ENCODE results near the gene THSD1.

The THSD1 gene, protein sequence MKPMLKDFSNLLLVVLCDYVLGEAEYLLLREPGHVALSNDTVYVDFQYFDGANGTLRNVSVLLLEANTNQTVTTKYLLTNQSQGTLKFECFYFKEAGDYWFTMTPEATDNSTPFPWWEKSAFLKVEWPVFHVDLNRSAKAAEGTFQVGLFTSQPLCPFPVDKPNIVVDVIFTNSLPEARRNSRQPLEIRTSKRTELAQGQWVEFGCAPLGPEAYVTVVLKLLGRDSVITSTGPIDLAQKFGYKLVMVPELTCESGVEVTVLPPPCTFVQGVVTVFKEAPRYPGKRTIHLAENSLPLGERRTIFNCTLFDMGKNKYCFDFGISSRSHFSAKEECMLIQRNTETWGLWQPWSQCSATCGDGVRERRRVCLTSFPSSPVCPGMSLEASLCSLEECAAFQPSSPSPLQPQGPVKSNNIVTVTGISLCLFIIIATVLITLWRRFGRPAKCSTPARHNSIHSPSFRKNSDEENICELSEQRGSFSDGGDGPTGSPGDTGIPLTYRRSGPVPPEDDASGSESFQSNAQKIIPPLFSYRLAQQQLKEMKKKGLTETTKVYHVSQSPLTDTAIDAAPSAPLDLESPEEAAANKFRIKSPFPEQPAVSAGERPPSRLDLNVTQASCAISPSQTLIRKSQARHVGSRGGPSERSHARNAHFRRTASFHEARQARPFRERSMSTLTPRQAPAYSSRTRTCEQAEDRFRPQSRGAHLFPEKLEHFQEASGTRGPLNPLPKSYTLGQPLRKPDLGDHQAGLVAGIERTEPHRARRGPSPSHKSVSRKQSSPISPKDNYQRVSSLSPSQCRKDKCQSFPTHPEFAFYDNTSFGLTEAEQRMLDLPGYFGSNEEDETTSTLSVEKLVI

DNA sequence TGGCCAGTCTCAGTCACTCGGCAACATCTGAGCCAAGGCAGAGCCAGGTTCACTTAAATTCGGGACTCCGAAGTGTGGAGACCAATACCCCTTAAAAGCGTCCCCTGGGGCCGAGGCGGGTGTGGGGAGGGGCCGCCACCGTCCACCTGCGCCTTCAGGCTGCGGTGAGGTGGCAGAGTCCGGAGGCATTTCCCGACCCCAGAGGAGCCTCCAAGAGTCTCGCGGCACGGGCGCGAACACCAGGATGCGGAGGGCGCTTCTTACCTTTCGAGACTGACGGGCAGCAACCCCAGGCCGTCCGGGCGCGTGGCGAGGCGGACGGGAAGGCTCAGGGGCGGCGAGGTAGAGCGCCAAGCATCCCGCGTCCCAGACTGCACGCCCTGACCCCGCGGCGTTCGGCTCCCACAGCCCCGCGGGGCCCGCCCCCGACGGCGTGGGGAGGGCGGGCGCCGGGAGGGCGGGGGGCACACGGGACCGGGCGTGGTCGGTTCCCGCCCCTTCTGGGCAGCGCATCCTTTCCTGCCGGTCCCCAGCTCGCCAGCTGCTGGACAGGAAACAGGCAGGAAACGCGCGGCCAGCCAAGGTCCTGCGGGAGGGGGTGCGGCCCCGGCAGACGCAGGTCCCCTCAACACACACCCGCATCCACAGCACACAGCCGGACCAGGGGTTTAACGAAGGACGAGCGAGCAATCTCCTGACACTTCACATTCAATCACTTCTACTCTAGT lies at the start of gene THSD1:
TSS of gene THSD1 (minus strand) at position 406 of the 728 bp plus-strand sequence. CDS start 3,572 bp downstream, outside the sequence.
- peak; percentile 17 for DNase-seq

- peak; percentile 85 for DNase-seq
These were observed 49.7 kb upstream of the THSD1 start for GRCh38 chr13:52455677-52456041.

- peak; percentile 96 for DNase-seq
These were observed 49.1 kb upstream of the THSD1 start, which contains the start of gene CKAP2 for GRCh38 chr13:52454820-52455676. Gene CKAP2 (plus strand): TSS chr13:52455478. CDS start chr13:52455557, 79 bp downstream.

GRCh38 chr13:52454459-52454819 lies 48.5 kb upstream of the THSD1 start:
- DNase-seq, result no peak

- no peak for DNase-seq
These were observed 46.5 kb upstream of the THSD1 start for GRCh38 chr13:52452470-52452869.

GRCh38 chr13:52451135-52451804 lies 45.3 kb upstream of the THSD1 start:
- DNase-seq, result no peak

GRCh38 chr13:52450793-52451116 lies 44.8 kb upstream of the THSD1 start:
- DNase-seq, result no peak

DNA sequence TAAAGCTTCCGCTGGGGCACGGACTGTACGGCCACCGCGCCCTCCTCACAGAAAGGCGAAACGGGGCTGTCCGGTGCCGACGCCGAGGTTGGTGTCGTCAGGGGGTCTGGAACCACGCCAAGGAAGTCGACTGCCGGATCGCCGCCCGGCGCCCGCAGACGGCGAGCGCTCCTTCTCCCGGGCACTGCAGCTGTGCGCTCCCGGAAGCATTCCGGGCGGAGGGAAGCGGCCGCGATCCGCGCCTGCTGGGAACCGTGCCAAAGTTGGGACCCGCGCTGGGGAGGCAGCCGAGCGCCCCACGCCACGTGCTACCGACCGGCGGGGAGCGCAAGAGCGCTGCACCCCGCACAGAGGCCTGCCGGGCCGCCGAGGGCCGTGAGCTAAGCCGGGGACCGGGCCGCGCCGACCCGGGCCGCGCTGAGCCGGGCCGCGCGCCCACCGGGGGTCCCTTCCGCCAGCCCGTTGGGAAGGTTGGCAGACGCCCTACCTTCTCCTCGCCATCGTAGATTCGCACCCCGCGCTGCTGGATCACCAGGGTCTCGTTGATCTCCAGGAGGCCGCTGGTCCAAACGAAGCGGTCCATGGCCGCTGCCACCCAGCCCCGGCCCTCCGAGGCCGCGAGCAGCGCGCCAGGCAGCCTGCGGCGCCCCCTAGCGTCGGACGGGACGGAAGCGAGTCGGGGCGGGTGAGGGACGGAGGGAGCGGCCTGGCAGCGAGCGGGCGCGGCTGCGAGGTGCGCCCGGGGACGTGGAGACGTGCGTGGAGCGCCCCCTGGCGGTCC lies 44.2 kb upstream of the THSD1 start, which contains the start of gene VPS36:
TSS of gene VPS36 (minus strand) at position 623 of the 781 bp plus-strand sequence. CDS start at position 583, 40 bp downstream.
- peak; percentile 95 for DNase-seq

GRCh38 chr13:52449331-52450011 lies 43.5 kb upstream of the THSD1 start:
- no peak for DNase-seq

GRCh38 chr13:52447815-52448552 lies 42.0 kb upstream of the THSD1 start:
- no peak for DNase-seq

DNA sequence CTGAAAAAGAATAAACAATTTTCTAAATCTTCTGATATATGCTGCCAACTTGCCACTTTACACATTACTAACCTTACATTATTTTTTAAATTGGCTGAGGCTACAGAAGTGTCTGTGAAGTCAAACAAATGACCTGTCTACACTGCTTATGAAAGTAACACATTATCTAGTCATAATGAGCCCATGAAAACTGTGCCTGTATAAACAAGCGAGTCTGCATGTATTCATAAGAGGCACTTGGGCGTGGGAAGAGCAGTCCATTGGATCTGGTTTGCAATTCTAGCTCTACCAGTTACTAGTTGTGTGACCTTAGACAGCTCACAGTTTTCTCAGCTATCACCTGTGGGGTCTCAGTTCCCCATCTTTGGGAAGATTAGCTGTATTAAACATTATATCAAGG lies 41.4 kb upstream of the THSD1 start:
- DNase-seq, result no peak

DNA sequence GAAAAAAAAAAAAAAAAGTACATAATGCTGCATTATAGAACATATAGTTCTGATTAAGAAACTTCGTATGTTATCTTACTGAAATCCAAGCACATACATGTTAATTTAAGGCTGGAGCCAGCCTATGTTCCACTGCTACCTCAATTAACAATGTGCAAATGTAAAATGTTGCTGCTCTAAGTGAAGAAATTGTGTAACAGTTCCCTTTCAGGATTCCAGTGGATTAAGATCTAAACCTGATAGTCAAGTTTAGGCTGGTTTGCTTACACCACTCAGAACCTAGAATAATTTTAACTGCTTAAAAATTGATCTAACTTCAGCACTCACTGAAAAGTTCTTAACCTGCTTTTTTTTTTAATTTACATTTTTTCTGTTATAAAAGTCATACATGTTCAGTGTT lies 40.3 kb upstream of the THSD1 start:
- no peak for DNase-seq

DNA sequence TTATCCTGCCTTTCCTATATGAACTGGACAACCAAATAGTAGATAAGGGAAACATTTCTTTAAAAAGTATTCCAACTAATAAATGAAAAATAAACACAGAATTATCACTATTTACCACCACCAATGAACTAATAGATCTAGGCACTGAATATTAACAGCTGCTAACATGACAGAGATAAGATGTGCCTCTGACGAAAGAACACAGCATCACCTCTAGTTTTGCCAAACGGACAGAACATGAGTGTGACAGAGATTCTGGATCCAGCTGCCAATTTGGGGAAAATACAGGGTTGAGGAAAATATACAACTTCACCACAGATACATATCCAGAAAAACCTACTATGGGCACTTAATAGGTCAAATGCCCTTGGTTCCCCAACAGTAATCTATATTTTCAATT lies 26.5 kb upstream of the THSD1 start:
- DNase-seq, result no peak

DNA sequence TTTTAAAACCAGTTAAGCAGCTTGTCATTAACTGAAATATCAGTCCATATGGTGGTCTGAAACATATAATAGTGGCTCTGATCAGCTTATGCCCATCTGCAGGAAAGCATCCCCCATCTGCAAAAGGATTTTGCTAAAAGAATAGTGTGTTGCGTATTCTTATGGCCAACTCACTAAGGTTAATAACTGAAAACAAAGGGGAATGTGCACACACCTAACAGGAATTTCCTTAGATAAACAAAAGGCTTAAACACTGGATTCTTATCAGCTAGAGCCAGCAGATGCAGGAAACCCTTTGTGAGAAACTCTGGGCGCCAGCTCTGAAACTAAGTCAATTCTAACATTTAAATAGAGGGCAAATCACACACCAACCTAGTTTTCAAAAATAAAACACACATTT lies 22.3 kb upstream of the THSD1 start:
- no peak for DNase-seq

DNA sequence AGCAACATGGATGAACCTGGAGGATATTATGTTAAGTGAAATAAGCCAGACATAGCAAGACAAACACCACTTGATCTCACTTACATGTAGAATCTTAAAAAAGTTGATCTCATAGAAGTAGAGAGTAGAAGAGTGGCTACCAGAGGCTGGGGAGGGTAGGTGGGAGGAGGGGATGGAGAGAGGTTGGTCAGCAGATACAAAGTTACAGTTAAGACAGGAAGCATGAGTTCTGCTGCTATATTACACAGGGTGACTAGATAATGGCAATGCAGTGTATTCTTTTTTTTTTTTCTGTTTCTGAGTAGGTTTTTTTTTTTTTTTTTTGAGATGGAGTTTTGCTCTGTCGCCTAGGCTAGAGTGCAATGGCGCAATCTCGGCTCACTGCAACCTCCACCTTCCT lies 15.2 kb upstream of the THSD1 start:
- no peak for DNase-seq

DNA sequence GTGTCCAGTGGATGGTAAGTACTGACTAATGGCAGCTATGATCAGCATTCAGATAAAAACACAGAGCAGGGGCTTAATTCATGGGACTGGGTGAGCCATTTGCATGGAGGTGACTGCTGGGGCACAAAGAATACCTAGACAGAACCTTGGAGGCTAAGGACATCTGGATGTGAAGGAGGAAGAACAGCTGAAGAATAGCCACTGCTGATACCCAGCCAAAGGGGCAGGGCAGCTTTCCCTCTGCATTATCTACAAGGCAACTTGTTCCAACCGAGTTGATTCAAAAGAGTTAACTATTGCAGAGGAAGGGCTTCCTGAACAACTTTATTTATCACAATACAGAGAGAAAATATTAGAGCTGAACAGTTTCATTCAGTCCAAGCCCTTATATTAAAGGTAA lies 13.1 kb upstream of the THSD1 start:
- DNase-seq, result no peak

DNA sequence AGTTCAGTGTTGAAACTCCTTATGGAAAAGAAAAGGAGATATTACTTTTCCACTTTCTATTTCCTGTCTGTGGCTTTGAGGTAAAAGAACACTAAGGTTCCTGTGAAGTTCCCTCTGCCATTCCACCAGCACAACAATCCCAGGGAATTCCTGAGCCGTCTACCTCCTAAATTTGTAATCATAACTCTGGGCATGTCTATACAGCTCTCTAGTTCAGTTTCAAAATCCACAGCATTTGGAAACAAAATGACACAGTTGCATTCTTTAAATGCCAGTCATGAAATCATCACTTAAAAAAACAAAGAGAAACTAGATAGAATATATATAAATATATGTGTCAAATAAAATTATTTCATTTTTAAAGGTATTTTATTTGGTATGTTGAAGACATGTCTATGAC lies 9.0 kb upstream of the THSD1 start:
- DNase-seq, result no peak

DNA sequence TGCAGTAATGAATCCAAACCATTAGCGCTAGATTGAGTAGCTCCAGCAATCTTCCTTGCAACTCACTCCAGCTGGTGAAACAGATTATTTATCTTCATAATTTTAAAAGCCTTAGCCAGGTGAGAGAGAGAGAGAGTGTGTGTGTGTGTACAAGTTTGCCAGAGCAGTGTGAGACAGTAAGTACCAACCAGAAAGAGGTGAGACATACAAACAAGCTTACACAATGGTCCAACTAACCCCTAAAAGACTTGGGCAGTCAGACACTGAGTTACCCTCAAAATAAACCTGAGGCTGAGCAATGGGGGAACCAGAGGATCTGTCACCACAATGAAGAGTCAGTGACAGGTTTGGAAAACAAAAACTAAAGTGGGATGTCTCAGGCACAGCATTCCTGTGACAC lies 8.1 kb upstream of the THSD1 start:
- no peak for DNase-seq

- no peak for DNase-seq
These were observed 6.2 kb upstream of the THSD1 start for GRCh38 chr13:52412128-52412527.

GRCh38 chr13:52411629-52412028 lies 5.7 kb upstream of the THSD1 start:
- DNase-seq, result no peak
